ENCODE measurements around the gene KRTAP5-8.

DNA sequence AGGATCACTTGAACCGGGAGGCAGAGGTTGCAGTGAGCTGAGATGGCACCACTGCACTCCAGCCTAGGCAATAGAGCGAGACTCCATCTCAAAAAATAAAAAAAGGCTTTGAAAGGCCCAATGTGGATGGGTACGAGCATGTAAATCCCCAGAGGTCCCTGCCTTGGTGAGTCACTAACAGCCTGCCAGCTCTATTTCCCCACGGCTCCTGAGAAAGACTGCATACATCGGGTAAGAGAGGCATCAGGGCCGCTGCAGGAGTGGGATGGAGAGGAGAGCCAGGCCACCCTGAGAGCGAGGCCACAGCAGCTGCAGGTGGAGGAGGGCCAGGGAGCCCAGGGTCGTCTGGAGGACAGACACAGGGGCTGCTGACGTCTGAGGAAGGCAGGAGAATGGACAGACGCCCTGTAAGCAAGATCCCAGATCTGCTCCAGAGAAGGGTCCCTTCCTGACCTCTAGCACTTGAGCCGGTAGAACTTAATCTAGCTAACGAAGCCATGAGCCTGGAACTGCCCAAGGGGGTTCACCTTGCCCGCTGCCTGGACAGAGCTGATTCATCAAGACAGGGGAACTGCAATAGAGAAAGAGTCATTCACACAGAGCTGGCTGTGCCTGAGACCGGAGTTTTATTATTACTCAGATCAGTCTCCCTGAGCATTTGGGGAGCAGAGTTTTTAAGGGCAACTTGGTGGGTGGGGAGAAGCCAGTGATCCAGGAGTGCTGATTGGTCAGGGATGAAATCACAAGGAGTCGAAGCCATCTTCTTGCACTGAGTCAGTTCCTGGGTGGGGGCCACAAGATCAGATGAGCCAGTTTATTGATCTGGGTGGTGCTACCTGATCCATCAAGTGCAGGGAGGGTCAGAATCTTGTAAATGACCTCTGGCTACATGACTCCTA lies 5.3 kb downstream of the KRTAP5-8 start:
- no peak for TF ChIP-seq CTCF (IDR thresholded peaks at IDR 0.05 in 2 of 3, conservative IDR thresholded peaks at IDR 0.05 in 1 of 3; ENCODE audit: borderline replicate concordance in 1 of 3, insufficient read depth in 1 of 3, low read depth in 2 of 3, low read length in 2 of 3)
- no peak for TF ChIP-seq POLR2AphosphoS5 (IDR thresholded peaks at IDR 0.05; ENCODE audit: low read depth, low read length)
- TF ChIP-seq ELF1 (IDR thresholded peaks at IDR 0.05; ENCODE audit: borderline replicate concordance, low read depth) = no peak

Measured in HCT116 (cell line).